Pons (tissue), 1 donor: ENCODE results near the gene VWA8.
"Not testable (repeated sequence)": the region's sequence is repeated elsewhere in the genome, so short reads cannot be mapped to it uniquely, and the experiment has no call there.

ENCODE experiments used
- DNase-seq: peaks from one replicate; pipeline ENCODE4 v3.0.0-alpha.2; 2016; ENCODE audit warnings: low spot score

VWA8 gene

GRCh38 chr13:41966671-41967070, 5.8 kb upstream of the VWA8 start:
- no peak for DNase-seq

GRCh38 chr13:41962994-41963393, 2.1 kb upstream of the VWA8 start:
- DNase-seq = no peak

GRCh38 chr13:41961466-41961760, 504 bp upstream of the VWA8 start:
- no peak for DNase-seq

GRCh38 chr13:41960211-41960636, 685 bp downstream of the VWA8 start:
- DNase-seq = no peak

- no peak for DNase-seq
Measured at GRCh38 chr13:41956272-41956671, 4.6 kb downstream of the VWA8 start.

GRCh38 chr13:41955605-41956004, 5.3 kb downstream of the VWA8 start:
- no peak for DNase-seq

GRCh38 chr13:41954226-41954625, 6.7 kb downstream of the VWA8 start:
- DNase-seq = no peak

- no peak for DNase-seq
Measured at GRCh38 chr13:41952749-41953148, 8.2 kb downstream of the VWA8 start.

- DNase-seq = not testable (repeated sequence)
Measured at GRCh38 chr13:41949104-41949503, 11.8 kb downstream of the VWA8 start.

- no peak for DNase-seq
Measured at GRCh38 chr13:41945926-41946325, 15.0 kb downstream of the VWA8 start.

GRCh38 chr13:41944635-41945397, 16.1 kb downstream of the VWA8 start:
- DNase-seq = no peak

- no peak for DNase-seq
Measured at GRCh38 chr13:41944229-41944628, 16.7 kb downstream of the VWA8 start.

GRCh38 chr13:41942462-41943094, 18.3 kb downstream of the VWA8 start:
- no peak for DNase-seq

GRCh38 chr13:41941174-41941573, 19.7 kb downstream of the VWA8 start:
- DNase-seq = no peak

GRCh38 chr13:41939398-41939797, 21.5 kb downstream of the VWA8 start:
- DNase-seq = no peak

- no peak for DNase-seq
Measured at GRCh38 chr13:41938918-41939317, 22.0 kb downstream of the VWA8 start.

GRCh38 chr13:41937388-41937787, 23.5 kb downstream of the VWA8 start:
- no peak for DNase-seq

GRCh38 chr13:41935501-41935900, 25.4 kb downstream of the VWA8 start:
- DNase-seq = no peak

- no peak for DNase-seq
Measured at GRCh38 chr13:41934994-41935393, 25.9 kb downstream of the VWA8 start.

- no peak for DNase-seq
Measured at GRCh38 chr13:41934120-41934519, 26.8 kb downstream of the VWA8 start.

GRCh38 chr13:41931337-41931736, 29.6 kb downstream of the VWA8 start:
- no peak for DNase-seq

- no peak for DNase-seq
Measured at GRCh38 chr13:41930154-41930553, 30.8 kb downstream of the VWA8 start.

- no peak for DNase-seq
Measured at GRCh38 chr13:41928323-41928722, 32.6 kb downstream of the VWA8 start.

GRCh38 chr13:41925014-41925413, 35.9 kb downstream of the VWA8 start:
- no peak for DNase-seq
